Measurements from ENCODE around the gene OLFM1.

DNA sequence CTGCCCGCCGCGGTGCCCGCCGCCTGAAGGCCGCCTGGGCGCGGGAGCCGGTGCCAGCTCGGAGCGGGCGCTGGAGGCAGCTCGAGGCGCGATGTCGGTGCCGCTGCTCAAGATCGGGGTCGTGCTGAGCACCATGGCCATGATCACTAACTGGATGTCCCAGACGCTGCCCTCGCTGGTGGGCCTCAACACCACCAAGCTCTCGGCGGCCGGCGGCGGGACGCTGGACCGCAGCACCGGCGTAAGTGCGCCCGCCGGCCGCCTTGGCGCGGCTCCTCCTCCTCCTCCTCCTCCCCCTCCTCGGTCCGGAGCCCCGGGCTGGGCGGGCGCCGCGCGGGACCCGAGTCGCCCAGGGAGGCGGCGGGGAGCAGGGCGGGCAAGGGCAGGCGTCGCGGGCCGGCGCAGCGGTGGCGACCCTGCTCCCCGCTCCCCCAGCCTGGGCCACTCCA is 455 bp downstream of the OLFM1 start:
- TF ChIP-seq, protein P1, sequence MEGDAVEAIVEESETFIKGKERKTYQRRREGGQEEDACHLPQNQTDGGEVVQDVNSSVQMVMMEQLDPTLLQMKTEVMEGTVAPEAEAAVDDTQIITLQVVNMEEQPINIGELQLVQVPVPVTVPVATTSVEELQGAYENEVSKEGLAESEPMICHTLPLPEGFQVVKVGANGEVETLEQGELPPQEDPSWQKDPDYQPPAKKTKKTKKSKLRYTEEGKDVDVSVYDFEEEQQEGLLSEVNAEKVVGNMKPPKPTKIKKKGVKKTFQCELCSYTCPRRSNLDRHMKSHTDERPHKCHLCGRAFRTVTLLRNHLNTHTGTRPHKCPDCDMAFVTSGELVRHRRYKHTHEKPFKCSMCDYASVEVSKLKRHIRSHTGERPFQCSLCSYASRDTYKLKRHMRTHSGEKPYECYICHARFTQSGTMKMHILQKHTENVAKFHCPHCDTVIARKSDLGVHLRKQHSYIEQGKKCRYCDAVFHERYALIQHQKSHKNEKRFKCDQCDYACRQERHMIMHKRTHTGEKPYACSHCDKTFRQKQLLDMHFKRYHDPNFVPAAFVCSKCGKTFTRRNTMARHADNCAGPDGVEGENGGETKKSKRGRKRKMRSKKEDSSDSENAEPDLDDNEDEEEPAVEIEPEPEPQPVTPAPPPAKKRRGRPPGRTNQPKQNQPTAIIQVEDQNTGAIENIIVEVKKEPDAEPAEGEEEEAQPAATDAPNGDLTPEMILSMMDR (IDR thresholded peaks at IDR 0.05) = no peak
- TF ChIP-seq EZH2 (IDR thresholded peaks at IDR 0.05; ENCODE audit: borderline replicate concordance, insufficient read depth, low read depth, low read length, poor library complexity, severe bottlenecking) = no peak
